Endothelial cell of umbilical vein (primary cell): ENCODE results near the gene LECT2.

Source experiments
- EZH2 ChIP-seq: IDR thresholded peaks from 2 replicates; pipeline ENCODE4 v1.6.1; 2012; ENCODE audit warnings: borderline replicate concordance, low read depth, mild to moderate bottlenecking, moderate library complexity, low read length, inconsistent platforms; ENCODE audit not compliant: severe bottlenecking
- FOS ChIP-seq: IDR thresholded peaks from 2 replicates; pipeline ENCODE4 v1.6.1; 2011; ENCODE audit warnings: mild to moderate bottlenecking, low read length, moderate library complexity, borderline replicate concordance; ENCODE audit not compliant: insufficient read depth
- JUN ChIP-seq: IDR thresholded peaks from 2 replicates; pipeline ENCODE4 v1.6.1; 2011; ENCODE audit warnings: borderline replicate concordance, low read depth; ENCODE audit not compliant: insufficient read length, insufficient read depth
- MYC ChIP-seq: IDR thresholded peaks from one replicate; pipeline ENCODE4 v1.6.1; 2011; ENCODE audit warnings: mild to moderate bottlenecking, low read depth, low read length
- POLR2A ChIP-seq: IDR thresholded peaks from 2 replicates; pipeline ENCODE4 v1.6.1; 2012; ENCODE audit warnings: low read depth, mild to moderate bottlenecking, control low read depth, low read length
- POLR2AphosphoS5 ChIP-seq: IDR thresholded peaks from 2 replicates; pipeline ENCODE4 v1.6.1; 2012; ENCODE audit warnings: low read depth, mild to moderate bottlenecking, control low read depth, low read length, moderate library complexity; ENCODE audit not compliant: insufficient read depth
- TF ChIP-seq, protein P1 (sequence below), 2 donors: IDR thresholded peaks; 1 replicate in 1 of 2; 2 replicates in 1 of 2; pipeline ENCODE4 v1.5.1; 2011; ENCODE audit warnings: low read length in 2 of 2, mild to moderate bottlenecking in 2 of 2, moderate library complexity in 2 of 2, control low read depth in 1 of 2, inconsistent platforms in 1 of 2, low read depth in 1 of 2; ENCODE audit not compliant: insufficient read depth in 1 of 2; ENCODE audit errors: extremely low read depth in 1 of 2
- TF ChIP-seq, protein P2 (sequence below): IDR thresholded peaks from 2 replicates; pipeline ENCODE4 v1.6.1; 2011; ENCODE audit not compliant: insufficient read depth, insufficient read length

DNA sequence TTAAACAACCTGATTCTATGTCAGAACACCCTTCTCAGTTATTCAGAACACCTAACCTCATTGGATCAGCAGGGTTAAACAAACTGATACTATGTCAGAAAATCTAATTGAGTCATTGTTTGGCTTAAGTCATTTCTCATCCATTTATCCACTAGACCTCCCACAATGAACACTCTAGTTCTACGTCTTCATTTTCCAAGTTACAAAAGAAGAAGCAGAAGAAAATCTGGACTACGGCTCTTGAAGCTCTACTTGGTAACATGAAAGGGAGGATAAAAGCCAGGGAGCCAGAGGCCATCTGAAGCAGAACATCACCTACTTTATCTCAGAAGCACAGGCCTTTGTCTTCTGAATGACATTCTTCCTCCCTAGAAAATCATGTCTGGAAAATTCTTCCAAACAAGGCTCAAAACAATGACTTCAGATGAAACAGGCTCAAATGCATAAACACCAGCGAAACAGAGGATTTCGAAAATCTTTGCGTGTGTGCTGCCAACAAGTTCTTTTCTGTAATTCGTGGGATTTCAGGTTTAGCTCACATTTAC is 38.6 kb upstream of the LECT2 start:
- TF ChIP-seq MYC, result no peak
- TF ChIP-seq, protein P1, sequence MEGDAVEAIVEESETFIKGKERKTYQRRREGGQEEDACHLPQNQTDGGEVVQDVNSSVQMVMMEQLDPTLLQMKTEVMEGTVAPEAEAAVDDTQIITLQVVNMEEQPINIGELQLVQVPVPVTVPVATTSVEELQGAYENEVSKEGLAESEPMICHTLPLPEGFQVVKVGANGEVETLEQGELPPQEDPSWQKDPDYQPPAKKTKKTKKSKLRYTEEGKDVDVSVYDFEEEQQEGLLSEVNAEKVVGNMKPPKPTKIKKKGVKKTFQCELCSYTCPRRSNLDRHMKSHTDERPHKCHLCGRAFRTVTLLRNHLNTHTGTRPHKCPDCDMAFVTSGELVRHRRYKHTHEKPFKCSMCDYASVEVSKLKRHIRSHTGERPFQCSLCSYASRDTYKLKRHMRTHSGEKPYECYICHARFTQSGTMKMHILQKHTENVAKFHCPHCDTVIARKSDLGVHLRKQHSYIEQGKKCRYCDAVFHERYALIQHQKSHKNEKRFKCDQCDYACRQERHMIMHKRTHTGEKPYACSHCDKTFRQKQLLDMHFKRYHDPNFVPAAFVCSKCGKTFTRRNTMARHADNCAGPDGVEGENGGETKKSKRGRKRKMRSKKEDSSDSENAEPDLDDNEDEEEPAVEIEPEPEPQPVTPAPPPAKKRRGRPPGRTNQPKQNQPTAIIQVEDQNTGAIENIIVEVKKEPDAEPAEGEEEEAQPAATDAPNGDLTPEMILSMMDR (IDR thresholded peaks at IDR 0.05; ENCODE audit: extremely low read depth in 1 of 2, insufficient read depth in 1 of 2, low read depth in 1 of 2, low read length in 2 of 2), result no peak
- TF ChIP-seq JUN, result no peak
- TF ChIP-seq FOS, result no peak
- TF ChIP-seq POLR2A, result no peak
- TF ChIP-seq POLR2AphosphoS5, result no peak
- TF ChIP-seq, protein P2, sequence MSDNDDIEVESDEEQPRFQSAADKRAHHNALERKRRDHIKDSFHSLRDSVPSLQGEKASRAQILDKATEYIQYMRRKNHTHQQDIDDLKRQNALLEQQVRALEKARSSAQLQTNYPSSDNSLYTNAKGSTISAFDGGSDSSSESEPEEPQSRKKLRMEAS, result no peak
- TF ChIP-seq EZH2, result no peak
